GM12878 (cell line): ENCODE measurements around the gene PINLYP. TPM values are rescaled to one million over a fixed set of nuclear protein-coding genes. Genes with fewer than 3 reads are reported as not detected.

Source experiments
- ATF7 ChIP-seq: fragments of 450-650 bp; IDR thresholded peaks from 2 replicates; pipeline ENCODE4 v1.6.1; 2016; ENCODE audit warnings: low read depth, mild to moderate bottlenecking
- CHD1 ChIP-seq: IDR thresholded peaks from 2 replicates; pipeline ENCODE4 v1.6.1; 2012; ENCODE audit warnings: low read depth, low read length, improper control_type of control experiment
- NKRF ChIP-seq: fragments of 450-650 bp; conservative IDR thresholded peaks from 2 replicates; pipeline ENCODE4 v1.6.1; 2017; ENCODE audit warnings: mild to moderate bottlenecking, moderate library complexity
- PRDM15 ChIP-seq: fragments of 450-650 bp; formaldehyde crosslinking; IDR thresholded peaks from 2 replicates; pipeline ENCODE4 v1.4.0; 2020; ENCODE audit warnings: mild to moderate bottlenecking, moderate library complexity
- ZBTB4 ChIP-seq: fragments of 450-650 bp; formaldehyde crosslinking; IDR thresholded peaks from 2 replicates; pipeline ENCODE4 v1.4.0; 2022; ENCODE audit warnings: mild to moderate bottlenecking, moderate library complexity
- polyA plus RNA-seq, 11 experiments: library from polyadenylated mRNA; depleted of rRNA in 4 of 11; unstranded in 6 of 11; stranded (reverse) in 5 of 11; fragments of >200 nt; fragmentation: Nextera tagmentation in 4 of 11; fragmentation: Illumina TruSeq in 1 of 11; extraction: Ambion mirVana in 4 of 11; extraction: Trizol in 1 of 11; gene quantifications; 1 replicate in 1 of 11; 2 replicates in 10 of 11; pipeline versions ENCODE4 v1.2.1 to v1.2.3, GENCODE V29; 2011 to 2016; ENCODE audit warnings: inconsistent platforms in 2 of 11, missing spikeins in 2 of 11, low read depth in 1 of 11
- total RNA-seq, 4 experiments: library from RNA; depleted of rRNA in 3 of 4; stranded (reverse); fragments of >200 nt in 3 of 4; fragmentation: Illumina TruSeq in 1 of 4; extraction: Trizol in 1 of 4; gene quantifications; 2 replicates each; pipeline versions ENCODE4 v1.2.1 to v1.2.3, GENCODE V29; 2013 to 2021

PINLYP gene
- total and polyA plus RNA-seq, 10 of the 15 experiments (the other 5 are each of a cell fraction or from before 2014, with no cell fraction given), result 1.0 to 26.9 (median 11.4) TPM

DNA sequence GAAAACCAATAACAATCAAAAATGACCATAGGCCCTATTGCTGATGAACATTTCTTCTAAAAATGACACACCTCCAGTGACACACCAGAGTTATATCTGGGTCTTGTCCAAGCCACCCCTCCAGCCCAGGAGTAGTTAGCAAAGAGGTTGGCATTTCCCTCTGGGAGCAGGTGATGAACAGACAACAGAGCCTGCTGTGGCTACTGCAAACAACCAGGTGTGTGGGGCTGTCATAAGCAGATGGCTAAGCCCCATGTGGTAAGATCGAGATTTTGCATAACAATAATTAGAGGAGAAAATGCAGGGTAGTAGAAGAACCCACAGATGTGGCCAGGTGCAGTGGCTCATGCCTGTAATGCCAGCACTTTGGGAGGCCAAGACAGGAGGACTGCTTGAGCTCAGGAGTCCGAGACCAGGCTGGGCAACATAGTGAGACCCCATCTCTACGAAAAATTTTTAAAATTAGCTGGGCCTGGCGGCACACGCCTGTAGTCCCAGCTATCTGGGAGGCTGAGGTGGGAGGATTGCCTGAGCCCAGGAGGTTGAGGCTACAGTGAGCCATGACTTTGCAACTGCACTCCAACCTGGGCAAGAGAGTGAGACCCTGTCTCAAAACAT is 5.3 kb upstream of the PINLYP start (continued):
- TF ChIP-seq ZBTB4 (CRISPR knock-in tag), result no peak
- no peak for TF ChIP-seq PRDM15 (CRISPR knock-in tag)
- no peak for TF ChIP-seq CHD1
- TF ChIP-seq NKRF, result no peak
- no peak for TF ChIP-seq ATF7
